Measurements from ENCODE around the gene MED28.
"Not testable (repeated sequence)": the region's sequence is repeated elsewhere in the genome, so short reads cannot be mapped to it uniquely, and the experiment has no call there.

MED28 gene

GRCh38 chr4:17614416-17615299, at the start of gene MED28:
TSS of gene MED28 (plus strand) at chr4:17614641. CDS start at chr4:17614655, 14 bp downstream.
- DNase-seq (ENCODE audit: low read depth): peak; percentile 94

- DNase-seq (ENCODE audit: low read depth): no peak
These were observed 48.6 kb upstream of the MED28 start for GRCh38 chr4:17565846-17566245.

GRCh38 chr4:17567271-17567670, 47.2 kb upstream of the MED28 start:
- DNase-seq (ENCODE audit: low read depth): peak; percentile 52

GRCh38 chr4:17574206-17574605, 40.2 kb upstream of the MED28 start:
- DNase-seq (ENCODE audit: low read depth): no peak

- DNase-seq (ENCODE audit: low read depth): not testable (repeated sequence)
These were observed 39.3 kb upstream of the MED28 start for GRCh38 chr4:17575177-17575576.

GRCh38 chr4:17576932-17577664, 37.3 kb upstream of the MED28 start, which contains the start of gene LAP3:
TSS of gene LAP3 (plus strand) at chr4:17577198. CDS start at chr4:17577466, 268 bp downstream.
- DNase-seq (ENCODE audit: low read depth): peak; percentile 96

- peak; percentile 14 for DNase-seq (ENCODE audit: low read depth)
These were observed 36.6 kb upstream of the MED28 start for GRCh38 chr4:17577665-17578481.

- no peak for DNase-seq (ENCODE audit: low read depth)
These were observed 36.0 kb upstream of the MED28 start for GRCh38 chr4:17578482-17578891.

- DNase-seq (ENCODE audit: low read depth): peak; percentile 31
These were observed 33.5 kb upstream of the MED28 start for GRCh38 chr4:17580969-17581368.

GRCh38 chr4:17583276-17583675, 31.2 kb upstream of the MED28 start:
- no peak for DNase-seq (ENCODE audit: low read depth)

- DNase-seq (ENCODE audit: low read depth): no peak
These were observed 30.5 kb upstream of the MED28 start for GRCh38 chr4:17583941-17584340.

GRCh38 chr4:17584521-17585213, 29.8 kb upstream of the MED28 start:
- DNase-seq (ENCODE audit: low read depth): no peak

- peak; percentile 42 for DNase-seq (ENCODE audit: low read depth)
These were observed 27.2 kb upstream of the MED28 start for GRCh38 chr4:17587094-17587822.

GRCh38 chr4:17589355-17589754, 25.1 kb upstream of the MED28 start:
- DNase-seq (ENCODE audit: low read depth): no peak

GRCh38 chr4:17595471-17596005, 18.9 kb upstream of the MED28 start:
- DNase-seq (ENCODE audit: low read depth): no peak

GRCh38 chr4:17597517-17597916, 16.9 kb upstream of the MED28 start:
- no peak for DNase-seq (ENCODE audit: low read depth)

GRCh38 chr4:17599826-17600225, 14.6 kb upstream of the MED28 start:
- DNase-seq (ENCODE audit: low read depth): no peak

GRCh38 chr4:17605236-17605635, 9.2 kb upstream of the MED28 start:
- DNase-seq (ENCODE audit: low read depth): no peak

GRCh38 chr4:17613761-17614415, 553 bp upstream of the MED28 start:
- DNase-seq (ENCODE audit: low read depth): peak; percentile 74

GRCh38 chr4:17616283-17616682, 1.8 kb downstream of the MED28 start:
- no peak for DNase-seq (ENCODE audit: low read depth)
